ENCODE data around the gene CAND2. TPM values are rescaled to one million over a fixed set of nuclear protein-coding genes. Genes with fewer than 3 reads are reported as not detected.
"Not testable (repeated sequence)": the region's sequence is repeated elsewhere in the genome, so short reads cannot be mapped to it uniquely, and the experiment has no call there.

Gene CAND2
- total RNA-seq, 2 donors from 2014 or later = 0.72 to 2.2 TPM

DNA sequence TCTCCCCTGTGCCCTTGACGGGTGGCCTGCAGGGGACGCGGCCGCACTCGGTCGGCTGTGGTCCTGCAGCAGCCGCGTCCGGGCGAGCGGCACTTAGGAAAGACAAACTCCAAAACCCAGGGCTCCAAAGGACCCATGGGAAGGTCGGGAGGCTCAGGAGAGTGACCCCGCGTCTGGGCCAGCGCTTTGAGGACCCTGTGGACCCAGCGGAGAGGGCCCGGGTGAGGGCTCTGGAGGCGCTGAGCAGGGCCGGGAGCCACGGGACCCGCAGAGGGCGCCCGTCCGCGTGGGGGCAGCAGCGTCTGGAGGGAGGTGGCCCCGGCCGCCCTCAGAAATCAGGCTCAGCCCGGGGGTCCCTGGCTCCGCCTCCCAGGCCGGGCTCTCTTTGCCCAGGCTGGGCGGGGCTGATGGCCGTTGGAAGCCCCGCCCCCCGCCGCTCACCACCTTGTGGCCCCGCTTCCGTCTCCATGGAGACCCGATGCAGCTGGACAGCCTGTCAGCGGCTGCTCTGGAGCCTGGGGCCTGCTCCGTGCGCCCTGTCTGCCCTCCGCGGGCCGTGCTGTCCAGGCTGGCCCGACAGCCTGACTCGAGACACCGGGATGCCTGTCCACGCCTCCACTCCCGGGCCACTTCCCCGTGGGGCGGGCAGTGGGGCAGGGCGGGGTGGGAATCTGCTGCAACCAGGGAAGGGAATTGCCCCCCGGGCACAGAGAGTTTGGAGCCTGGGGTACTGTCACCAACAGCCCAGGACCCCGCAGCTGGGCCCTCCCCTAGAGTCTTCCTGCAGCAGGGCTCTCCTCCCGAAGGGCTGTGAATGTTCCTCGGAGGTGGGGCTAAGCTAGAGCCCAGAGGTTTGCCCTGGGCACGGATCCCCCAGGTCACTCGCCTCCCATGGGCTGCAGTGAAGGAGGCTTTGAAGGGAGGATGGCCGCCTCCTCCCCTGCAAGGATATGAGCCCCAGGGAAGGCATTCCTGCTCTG lies 79.7 kb downstream of the CAND2 start:
- Histone ChIP-seq H3K4me1 (no peaks in the 10 kb centered on the region), H3K4me3 (peak overlapping the region; percentile 28), H3K36me3 (no peaks in the 10 kb centered on the region), H3K9me3 (no peaks in the 10 kb centered on the region), H3K27me3 (no peaks in the 10 kb centered on the region), H3K27ac (no peak overlapping the region), H3K9ac (ENCODE audit: low read depth in 2 of 2, low read length in 2 of 2) (no peak overlapping the region)
- peak; percentile 43 for DNase-seq
- TF ChIP-seq, protein P1, sequence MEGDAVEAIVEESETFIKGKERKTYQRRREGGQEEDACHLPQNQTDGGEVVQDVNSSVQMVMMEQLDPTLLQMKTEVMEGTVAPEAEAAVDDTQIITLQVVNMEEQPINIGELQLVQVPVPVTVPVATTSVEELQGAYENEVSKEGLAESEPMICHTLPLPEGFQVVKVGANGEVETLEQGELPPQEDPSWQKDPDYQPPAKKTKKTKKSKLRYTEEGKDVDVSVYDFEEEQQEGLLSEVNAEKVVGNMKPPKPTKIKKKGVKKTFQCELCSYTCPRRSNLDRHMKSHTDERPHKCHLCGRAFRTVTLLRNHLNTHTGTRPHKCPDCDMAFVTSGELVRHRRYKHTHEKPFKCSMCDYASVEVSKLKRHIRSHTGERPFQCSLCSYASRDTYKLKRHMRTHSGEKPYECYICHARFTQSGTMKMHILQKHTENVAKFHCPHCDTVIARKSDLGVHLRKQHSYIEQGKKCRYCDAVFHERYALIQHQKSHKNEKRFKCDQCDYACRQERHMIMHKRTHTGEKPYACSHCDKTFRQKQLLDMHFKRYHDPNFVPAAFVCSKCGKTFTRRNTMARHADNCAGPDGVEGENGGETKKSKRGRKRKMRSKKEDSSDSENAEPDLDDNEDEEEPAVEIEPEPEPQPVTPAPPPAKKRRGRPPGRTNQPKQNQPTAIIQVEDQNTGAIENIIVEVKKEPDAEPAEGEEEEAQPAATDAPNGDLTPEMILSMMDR (IDR thresholded peaks at IDR 0.05) = no peak
- intact Hi-C loops (cut with DNase I) = no loop called here

DNA sequence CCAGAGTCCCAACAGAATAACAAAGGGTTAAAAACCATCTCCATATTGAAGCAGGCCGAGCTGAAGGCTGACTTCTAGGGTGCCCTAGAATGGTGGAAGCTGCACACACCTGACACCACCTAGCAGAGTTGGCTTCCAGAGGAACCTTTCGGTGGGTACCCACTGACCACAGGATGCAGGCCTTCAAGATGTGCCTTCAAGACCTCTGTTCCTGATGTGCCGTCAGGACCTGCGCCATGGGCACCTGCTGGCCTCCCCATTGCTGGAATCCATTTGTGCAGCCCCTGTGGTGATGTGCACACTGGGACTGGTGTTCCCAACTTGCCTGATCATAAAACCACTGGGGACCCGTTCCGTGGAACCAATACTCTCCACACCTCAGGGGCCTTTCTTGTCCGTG lies 80.6 kb downstream of the CAND2 start:
- H3K27me3 ChIP-seq = no peaks in the 10 kb centered on the region
- intact Hi-C loops (cut with DNase I) = no loop called here

DNA sequence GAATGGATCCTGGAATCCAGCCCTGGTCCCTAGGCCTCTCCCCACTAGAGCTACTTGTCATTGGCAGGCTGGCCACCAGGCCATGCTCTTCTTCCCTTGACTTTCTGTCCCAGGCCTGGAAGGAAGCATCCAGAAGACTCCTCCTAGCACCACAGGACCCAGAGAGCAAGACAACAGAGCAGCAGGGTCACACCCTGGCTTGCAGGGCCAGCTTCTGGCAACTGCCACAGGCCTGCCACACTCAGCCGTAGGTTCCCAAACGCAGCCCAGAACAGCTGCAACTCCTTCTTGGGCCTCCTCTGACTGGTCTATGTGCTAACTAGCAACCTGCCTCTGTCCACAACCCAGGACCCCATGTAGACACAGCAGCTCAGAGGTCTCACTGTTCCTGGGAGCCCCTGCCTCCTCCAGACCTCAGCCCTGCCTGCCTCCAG lies 81.7 kb downstream of the CAND2 start:
- no peaks in the 10 kb centered on the region for H3K9me3 ChIP-seq
- no peak overlapping the region for H3K4me3 ChIP-seq
- TF ChIP-seq, protein P1 (IDR thresholded peaks at IDR 0.05) = no peak
- DNase-seq = no peak
- no peaks in the 10 kb centered on the region for H3K27me3 ChIP-seq
- no peak overlapping the region for H3K27ac ChIP-seq
- no peak overlapping the region for H3K9ac ChIP-seq (ENCODE audit: low read depth in 2 of 2, low read length in 2 of 2)
- intact Hi-C loops (cut with DNase I) = no loop called here
- H3K36me3 ChIP-seq = no peaks in the 10 kb centered on the region
- H3K4me1 ChIP-seq = no peaks in the 10 kb centered on the region

More for the DNA sequence above, 80.6 kb downstream of the CAND2 start:
- DNase-seq = no peak
- Histone ChIP-seq H3K27ac (no peak overlapping the region), H3K9me3 (no peaks in the 10 kb centered on the region), H3K4me1 (no peaks in the 10 kb centered on the region), H3K9ac (ENCODE audit: low read depth in 2 of 2, low read length in 2 of 2) (no peak overlapping the region), H3K36me3 (no peaks in the 10 kb centered on the region), H3K4me3 (no peak overlapping the region)
- TF ChIP-seq, protein P1 (IDR thresholded peaks at IDR 0.05) = no peak

DNA sequence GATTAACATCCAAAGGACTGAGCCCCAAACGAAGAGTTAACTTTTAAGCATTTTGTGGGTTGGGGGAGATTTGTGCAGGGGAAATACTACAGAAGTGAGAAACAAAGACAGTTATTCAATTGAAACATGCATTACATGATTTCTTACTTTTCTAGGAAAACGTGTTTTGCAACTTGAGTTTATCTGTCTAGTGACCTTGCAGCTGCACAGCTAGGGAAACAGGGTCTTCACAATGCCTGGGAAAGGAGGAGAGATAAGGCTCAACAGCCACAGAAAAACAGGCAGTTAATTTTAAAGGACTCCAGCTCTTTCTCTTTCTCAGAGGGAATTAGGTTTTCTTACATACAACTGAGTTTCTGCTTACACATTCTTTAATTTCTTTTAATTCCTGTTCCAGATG lies 82.3 kb downstream of the CAND2 start:
- H3K36me3 ChIP-seq; H3K9ac ChIP-seq (ENCODE audit: low read depth in 2 of 2, low read length in 2 of 2); H3K4me1 ChIP-seq; H3K9me3 ChIP-seq; H3K4me3 ChIP-seq; H3K27me3 ChIP-seq; H3K27ac ChIP-seq; intact Hi-C loops (cut with DNase I); DNase-seq: not testable (repeated sequence)

DNA sequence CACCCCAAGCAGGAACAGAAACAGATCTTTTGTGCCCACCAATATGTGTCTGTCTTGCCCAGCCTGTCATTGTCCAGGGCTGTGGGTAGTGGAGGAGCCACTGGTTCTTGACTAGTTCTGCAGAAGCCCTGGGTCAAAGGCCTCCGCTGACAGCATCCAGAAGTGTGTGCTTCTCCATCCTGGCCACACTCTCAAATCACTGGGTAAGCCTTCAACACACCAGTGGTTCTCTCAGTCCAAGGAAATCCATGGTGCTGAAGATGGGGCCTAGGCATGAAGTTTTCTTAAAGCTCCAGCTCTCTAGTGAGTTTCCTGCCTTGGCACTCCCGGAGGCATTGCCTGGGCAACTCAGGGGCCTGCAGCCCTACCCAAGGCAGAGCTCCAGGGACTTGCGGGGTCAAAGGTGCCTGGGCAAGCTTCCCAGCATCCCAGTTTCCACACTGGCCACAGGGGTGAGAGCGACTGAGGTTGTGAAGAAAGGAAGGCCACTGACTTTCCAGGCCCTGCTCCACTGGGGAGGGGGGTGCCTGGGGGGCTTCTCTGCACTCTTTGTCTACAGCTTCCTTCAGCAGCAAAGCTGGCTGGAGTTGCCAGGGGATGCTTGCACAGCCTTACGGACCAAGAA lies 82.8 kb downstream of the CAND2 start:
- Histone ChIP-seq H3K4me1 (no peaks in the 10 kb centered on the region), H3K4me3 (no peak overlapping the region), H3K9ac (ENCODE audit: low read depth in 2 of 2, low read length in 2 of 2) (no peak overlapping the region), H3K9me3 (no peaks in the 10 kb centered on the region), H3K27me3 (no peaks in the 10 kb centered on the region), H3K36me3 (no peaks in the 10 kb centered on the region), H3K27ac (no peak overlapping the region)
- intact Hi-C loops (cut with DNase I) = no loop called here
- TF ChIP-seq, protein P1 (IDR thresholded peaks at IDR 0.05) = no peak
- DNase-seq = no peak

DNA sequence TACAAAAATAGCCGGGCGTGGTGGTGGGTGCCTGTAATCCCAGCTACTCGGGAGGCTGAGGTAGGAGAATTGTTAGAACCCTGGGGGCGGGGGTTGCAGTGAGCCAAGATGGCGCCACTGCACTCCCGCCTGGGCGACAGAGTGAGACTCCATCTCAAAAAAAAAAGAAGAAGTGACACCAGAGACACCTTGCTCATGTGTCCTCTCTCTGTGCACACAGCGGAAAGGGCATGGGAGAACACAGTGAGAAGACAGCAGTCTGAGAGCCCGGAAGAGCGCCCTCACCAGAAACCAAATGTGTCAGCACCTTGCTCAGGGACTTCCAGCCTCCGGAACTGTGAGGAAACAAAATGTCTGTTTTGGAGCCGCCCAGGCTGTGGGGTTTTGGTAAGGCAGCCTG lies 85.4 kb downstream of the CAND2 start:
- intact Hi-C loops (cut with DNase I); H3K36me3 ChIP-seq; H3K27me3 ChIP-seq; H3K9me3 ChIP-seq; H3K4me1 ChIP-seq; H3K27ac ChIP-seq; H3K9ac ChIP-seq (ENCODE audit: low read depth in 2 of 2, low read length in 2 of 2); DNase-seq; H3K4me3 ChIP-seq: not testable (repeated sequence)

Data from colonic mucosa (tissue), 4 donors.